Measurements from ENCODE around the gene IL12A.

Gene IL12A

DNA sequence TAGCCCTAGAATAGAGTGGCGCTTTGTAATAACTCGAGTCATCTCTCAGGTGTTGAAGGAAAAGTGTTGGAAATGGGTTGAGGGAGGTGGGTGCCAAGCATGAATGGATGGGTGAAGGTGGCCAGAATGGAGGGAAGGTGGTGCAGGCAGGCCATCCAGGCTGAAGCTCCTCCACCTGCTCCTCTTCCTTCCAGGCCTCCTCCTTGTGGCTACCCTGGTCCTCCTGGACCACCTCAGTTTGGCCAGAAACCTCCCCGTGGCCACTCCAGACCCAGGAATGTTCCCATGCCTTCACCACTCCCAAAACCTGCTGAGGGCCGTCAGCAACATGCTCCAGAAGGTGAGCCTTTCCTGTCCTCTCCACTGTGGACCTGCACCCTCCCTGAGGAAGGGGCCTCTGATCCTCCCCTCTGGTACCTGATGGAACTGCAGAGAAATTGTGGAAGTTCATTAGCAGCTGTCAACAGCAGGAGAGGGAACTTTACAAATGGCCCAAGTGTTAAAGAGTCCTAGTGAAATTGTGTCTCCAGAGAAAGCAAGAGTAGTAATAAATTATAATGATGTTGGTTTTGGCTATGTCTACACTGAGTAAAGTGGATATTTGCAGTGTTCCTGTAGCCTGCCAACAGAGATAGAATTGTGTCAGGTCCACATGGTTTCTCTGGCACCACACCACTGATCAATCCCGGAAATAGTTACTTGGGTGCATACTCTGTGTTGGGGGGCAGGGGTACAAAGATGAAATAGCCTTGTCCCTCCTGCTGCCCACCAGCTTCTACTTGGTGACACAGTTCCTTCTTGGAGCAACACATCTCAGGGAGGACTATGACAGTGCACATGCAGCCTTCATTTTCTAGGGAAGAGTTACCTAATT, 1.6 kb downstream of the IL12A start:
- DNase-seq: no peak

DNA sequence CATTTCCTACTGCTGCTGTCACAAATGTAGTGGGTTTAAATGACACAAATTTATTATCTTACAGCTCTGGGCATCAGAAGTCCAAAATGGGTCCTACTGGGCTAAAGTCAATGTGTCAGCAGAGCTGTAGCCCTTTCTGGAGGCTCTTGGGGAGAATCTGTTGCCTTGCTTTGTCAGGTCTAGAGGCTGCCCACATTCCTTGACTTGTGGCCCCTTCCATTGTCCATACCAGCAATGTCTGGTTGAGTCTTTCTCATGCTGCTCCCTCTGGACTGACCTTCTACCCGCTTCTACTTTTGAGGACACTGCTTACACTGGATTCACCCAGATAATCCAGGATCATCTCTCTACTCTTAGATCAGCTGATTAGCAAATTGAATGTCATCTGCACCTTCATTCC, 3.0 kb downstream of the IL12A start:
- DNase-seq: no peak

DNA sequence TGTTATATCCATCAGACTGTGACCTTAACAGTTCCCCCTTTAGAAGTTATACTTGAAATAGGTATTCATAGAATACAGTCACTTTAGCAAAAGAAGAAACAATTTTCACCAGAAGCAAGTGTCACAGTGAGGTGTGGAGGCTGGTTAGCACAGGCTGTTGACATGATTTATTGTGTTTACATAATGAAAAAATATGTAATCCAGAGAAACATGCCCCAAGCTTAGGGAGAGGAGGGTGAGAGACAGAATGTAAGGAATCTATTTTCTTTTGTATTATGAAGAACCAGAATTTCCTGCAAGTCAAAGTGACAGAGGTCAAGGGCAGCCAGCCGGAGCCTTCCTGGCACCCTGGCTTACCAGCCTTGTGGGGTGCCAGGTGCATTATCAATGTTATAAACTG, 4.0 kb downstream of the IL12A start:
- no peak for DNase-seq

DNA sequence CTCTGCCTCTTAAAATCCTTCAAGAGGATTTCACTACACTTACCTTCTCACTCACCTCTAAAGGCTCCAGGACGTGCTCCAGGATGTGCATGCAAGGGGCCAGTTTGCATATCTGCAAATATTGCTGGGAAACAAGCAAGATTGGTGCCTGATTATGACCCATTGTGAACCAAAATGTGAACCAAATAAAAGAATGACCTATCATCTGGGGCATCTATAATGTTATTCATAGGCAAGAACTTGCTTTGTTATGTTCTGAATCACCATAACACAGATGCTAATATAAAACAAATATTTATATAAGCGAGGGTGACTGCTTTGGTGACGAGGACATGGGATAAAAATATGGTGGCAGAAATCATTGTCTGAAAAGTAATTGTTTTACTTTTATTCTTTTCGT, 5.5 kb downstream of the IL12A start:
- no peak for DNase-seq

DNA sequence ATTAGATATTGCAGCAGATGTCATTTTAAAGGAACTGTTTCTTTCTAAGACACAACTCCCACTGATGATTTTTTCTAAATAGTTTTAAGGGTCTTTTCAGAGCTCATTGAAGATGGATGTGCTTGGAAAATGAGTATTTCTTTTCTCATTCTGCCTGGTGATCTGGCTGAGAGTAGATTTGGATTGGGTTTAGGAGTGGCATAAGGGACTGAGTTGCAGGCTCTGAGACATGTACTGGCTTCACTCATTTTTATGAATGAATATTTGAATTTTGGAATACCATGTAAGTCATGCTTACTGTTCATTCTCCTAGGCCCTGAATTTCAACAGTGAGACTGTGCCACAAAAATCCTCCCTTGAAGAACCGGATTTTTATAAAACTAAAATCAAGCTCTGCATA, 6.5 kb downstream of the IL12A start:
- DNase-seq: no peak

DNA sequence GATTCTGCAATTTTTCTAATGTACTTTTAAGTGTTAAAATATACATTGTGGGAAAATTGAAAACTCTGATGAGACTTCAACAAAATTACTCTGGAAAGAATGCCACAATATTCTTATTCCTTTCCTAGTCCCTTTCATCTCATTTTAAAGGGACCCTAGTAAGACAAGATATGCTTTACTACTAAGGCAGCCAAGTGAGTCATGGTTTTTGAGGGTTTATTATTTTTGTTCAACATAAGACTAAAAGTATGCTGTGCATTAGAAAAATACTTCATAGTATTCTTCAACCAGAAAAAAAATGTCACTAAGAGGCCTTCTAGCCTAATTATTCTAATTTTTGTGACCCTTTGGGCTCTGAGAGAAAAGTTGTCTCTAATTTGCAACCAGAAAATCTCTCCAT, 7.4 kb downstream of the IL12A start:
- DNase-seq: no peak

DNA sequence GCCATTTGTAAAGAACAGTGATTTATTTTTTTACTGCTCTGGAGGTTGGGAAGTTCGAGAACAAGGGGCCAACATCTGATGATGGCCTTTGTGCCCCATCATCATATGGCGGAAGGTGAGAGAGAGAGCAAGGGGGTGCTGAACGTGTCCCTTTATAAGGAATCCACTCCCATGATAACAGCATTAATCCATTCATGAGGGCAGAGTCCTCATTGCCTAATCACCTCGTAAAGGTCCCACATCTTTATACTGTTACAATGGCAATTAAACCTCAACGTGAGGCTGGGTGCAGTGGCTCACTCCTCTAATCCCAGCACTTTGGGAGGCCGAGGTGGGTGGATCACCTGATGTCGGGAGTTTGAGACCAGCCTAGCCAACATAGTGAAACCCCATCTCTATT, 8.3 kb downstream of the IL12A start:
- DNase-seq: no peak

DNA sequence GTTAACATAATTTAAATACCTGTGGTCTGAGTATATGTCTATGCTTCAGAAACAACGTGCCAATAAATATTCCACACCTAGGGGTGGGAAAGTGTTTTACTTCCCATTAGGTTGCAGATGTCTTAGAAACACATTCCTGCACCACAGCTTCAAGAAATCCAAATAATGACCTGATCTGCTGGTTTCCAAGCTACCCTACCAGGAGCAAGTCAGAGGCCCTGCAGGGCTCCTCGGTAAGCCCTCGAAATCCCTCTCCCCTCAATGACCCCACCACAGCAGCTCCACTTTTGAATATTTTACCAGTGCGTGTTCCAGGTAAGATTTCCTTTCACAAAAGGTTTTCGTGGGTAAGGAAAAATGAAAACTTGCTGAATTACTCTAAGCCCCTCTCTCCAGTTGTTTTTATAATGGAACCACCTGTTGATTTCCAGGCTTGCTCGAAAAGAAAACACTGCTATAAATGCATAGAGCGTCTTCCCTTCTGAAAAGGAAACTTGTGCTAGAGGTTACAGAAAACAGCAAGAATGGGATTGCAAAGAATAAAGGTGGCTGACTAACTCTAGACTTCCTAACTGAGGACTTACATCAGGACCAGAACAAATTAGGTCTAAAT, 12.6 kb downstream of the IL12A start:
- DNase-seq: no peak

DNA sequence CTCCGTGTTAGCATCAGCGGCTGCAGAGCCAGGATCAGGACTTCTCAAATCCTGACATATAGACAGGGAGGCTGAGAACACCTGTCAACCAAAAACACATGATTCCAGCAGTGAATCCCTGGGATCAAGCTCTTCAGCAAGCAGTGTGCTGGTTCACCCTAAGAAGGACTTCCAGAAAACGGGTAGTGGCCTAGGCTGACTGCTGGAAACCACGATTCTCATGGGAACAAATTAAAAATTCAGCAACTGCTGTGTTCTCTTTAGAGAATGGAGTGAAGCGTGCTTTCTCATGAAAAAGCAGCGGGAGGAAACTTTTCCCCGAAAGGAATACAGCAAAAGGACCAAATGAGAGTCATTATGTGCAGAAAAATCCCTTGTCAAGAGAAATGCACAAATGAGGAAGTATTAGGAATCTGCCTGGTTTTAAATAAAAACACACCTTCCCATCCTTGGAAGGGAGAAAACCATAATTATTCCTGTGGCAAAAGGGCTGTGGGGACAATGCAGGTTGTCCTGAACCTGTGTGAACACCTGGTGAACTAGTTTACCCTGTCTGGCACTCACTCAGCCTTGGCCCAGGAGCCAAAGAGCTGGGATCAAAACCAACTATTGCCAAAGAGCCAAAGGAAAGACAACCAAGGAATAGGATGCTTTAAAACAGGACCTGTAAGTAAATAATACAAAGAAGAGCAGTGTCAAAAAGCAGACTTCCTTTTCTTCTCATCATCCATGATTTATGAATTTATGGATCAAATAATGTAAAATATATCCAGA, 13.4 kb downstream of the IL12A start:
- peak in 5 of 58 donors; percentile 2 to 33 (median 6) for DNase-seq

DNA sequence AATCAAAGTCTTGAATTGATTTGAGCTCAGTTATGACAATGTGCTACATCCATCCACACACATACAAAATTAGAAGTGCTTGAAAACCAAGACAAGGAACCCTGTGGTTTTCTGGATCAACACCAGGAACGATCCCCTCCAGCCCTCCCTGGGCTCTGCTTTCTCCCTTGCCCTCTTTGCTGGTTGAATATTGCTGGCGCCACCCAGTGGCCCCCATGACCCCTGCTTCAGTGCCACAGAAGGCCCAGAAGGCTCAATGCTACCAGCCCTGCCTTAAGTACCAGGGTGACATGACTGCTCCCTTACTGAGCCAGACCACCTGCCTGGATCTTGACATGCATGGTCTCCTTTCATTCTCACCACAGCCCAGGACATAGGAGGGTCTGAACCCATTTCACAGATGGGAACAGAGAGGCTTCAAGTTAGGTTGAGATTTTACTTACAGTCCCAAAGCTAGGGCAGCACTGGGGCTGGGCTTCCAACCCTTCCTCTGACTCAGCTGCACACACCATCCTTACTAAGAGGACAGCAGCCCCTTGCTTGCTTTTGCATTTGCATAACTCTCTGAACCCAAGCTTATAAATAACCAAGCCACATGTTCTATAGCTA, 15.0 kb downstream of the IL12A start:
- peak in 49 of 58 donors; percentile 7 to 74 (median 43) for DNase-seq

DNA sequence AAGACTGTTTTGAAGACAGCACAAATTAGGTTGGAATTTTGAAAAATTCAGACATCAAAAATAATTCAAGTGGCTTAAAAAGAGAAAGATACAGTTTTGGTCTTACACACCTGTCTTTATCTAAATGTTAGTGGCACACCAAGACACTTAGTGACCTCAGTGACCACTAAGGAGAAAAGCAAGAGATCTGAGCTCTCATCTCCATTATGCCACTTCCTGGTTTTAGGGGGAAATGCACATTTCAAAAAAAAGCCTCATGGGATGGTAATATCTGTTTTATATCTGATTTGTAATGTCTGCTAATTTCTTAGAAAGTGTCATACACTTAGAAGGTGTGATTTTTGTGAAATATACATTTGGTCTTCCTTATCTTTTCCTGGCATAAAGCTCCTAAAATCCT, 16.4 kb downstream of the IL12A start:
- DNase-seq: no peak

DNA sequence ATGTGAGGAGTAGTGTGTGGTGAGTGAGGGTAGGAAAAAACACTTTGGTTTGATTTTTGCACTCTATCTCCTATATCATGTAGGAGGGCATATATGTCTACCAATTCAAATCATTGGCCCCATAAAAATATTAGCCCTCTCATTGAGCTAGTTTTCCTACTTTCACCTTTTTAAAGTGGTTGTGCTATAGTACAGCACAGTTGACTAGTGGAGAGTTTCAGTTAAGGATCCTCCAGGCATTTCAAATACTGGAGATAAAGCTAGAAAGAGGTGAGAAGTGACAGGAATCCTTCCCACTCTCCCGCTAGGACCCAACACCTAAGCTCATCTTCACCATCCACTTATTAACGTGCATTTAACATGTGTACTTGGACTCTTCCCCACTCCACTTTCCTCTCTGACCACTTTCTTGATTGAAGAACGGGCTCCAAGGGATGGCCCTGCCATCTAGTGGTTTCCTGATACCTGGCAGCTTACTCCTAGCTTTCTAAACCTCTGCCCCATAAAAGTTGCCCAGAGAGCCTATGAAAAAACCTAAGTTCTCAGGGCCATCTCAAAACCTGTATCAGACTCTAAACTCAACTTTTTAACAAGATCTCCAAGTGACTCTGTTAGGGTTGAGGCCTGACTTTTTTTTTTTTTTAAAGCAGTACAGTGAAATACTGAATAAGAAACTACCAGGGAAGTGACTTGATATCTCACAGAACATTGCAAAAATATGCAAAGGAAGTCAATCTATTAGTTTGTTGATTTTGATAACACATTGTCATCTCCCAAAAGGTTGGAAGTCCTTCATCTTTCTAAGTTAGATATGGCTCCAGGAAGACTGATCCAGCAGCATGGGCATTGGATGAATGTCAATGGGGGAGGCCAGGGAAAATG, 17.9 kb downstream of the IL12A start:
- DNase-seq: peak in 42 of 58 donors; percentile 4 to 71 (median 32)

DNA sequence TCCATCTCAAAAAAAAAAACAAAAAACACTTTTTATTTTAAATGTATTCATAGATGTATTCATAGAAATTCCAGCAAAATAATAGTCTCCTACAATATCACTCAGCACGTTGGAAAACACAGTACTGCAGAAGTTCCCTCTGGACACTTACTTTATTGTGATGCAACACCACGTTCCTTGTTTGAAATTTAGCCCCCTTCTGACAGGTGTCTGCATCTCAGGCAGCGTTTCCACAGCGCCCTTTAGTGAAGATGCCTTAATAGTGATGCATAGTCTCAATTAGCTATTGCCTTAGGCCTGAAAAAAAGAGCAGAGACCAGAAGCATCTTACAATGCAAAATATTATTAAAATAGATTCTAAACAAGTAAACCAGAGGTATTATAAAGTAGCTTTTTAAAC, 20.3 kb downstream of the IL12A start:
- DNase-seq: no peak

DNA sequence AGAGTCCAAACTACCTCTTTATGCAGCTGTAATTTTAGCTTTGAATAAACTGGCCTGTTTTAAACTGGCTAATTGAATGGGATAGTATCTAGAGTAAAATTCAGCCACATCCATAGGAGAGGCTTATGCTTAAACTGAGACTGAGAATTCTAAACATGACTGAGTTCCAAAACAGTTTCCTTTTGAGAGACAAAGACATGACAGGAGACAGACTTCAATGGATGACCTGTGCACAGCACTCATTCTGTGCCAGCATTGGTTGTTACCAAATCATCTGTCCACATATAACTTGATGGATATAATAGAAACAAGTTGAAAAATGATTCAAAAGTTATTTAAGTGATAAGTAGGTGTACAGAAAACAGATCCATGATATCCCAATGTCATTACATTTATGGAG, 20.9 kb downstream of the IL12A start:
- DNase-seq: no peak

DNA sequence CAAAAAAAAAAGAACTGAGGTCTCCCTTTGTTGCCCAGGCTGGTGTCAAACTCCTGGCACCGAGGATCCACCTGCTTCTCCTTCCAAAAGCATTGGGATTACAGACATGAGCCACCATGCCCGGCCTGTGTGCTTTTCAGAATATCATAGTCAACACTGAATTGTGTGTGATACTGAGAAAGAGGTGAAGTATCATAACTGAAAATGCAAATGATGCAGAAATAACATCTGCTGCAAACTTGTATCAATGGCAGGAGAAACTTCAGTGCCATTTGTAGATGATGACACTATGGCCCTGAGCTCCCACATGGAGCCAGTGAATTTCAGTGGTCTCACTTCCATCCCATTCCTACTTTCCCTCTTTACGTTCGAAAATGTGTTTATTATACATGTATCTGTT, 21.9 kb downstream of the IL12A start:
- no peak for DNase-seq

DNA sequence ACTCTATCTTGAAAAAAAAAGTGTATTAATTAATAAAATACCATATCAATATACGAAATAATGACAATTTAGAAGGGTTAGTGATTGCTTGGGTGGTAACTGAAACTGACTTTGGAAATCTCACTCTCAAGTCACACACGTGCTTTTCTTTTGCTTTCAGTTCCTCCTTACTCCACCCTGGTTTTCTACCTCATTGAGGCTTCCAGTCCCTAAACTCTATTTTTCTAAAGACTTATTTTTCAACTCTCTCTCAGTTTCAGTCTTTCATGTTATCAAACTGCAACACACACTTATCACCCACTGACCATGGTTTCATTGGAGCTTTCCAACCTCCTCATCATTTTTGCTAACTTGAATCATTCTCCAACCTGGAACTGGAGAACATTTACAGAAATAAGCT, 23.5 kb downstream of the IL12A start:
- DNase-seq: no peak

DNA sequence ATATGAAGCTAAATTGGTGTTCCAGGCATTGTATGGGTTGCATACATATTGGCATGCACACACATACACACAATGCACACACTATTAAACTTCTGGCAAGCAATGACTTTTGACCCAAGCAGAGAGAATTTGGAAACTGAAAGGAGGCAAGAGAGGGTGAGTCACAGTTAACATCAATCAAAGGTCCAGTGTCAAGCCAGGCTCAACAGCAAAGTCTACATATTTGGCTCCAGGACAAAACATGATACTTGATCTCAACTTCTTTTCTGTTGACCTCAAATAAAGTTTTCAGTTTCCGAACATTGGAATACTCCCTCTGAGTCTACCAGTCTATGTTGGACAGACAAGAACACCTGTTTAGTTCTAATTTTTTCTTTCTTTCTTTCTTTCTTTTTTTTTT, 28.3 kb downstream of the IL12A start:
- no peak for DNase-seq

DNA sequence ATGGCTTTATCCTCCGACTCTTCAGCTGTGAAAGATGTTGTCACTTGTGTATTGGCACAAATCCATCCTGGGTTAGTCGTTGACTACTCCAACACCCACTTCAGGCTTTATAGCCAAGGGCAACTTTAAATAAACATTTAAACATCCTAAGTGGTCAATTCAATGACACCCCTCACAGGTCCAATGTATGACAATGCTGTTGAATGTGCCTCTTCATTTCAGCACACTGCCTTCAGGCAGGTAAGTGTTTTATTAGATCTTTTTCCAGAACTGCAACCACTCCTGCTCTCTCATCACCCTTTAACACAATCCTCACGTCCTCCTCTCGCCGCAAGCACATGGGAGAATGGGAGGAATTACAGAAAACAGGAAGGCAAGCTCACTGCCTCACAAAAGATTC, 30.3 kb downstream of the IL12A start:
- DNase-seq: no peak

DNA sequence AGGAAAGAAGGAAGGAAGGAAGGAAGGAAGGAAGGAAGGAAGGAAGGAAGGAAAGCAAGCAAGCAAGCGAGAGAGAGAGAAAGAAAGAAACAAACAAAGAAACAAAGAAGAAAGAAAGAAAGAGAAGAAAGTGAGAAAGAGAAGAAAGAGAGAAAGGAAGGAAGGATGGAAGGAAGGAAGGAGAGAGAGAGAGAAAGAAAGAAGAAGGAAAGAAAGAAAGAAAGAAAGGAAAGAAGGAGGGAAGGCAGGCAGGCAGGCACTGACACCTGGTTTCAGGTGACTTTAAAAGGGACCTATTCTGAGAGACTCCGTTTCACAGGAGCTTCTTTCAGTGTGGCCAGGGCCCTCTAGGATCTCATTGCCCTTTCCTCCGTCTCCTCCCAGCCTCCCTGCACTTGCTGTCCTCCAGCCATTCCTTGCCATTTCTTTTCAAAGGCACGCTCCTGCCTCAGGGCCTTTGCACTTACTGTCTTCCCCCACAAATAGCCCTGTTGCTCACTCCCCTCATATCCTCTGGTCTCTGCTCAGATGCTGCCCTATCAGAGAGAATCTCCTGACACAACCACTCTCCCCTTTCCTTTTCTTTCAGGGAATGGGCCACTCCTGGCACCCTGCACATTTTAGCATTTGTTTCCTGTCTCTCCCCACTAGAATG, 31.5 kb downstream of the IL12A start:
- DNase-seq: no peak

DNA sequence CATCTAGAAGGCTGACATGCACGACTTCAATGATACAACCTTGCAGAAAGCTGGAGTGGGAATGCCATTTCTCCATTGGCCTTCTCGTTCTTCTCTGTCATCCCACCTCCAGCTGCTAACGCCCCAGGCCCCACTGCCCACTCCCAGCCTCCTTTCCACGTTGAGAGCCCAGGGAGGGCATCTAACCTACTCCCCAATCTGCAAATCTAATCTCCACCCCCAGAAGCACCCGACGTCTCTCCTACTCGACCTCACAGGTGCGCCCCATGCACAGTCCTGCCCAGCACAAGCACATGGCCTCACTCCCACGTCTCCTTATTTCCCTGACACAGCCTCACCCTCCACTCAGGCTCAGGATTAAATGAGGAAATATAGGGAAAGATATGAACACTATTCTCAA, 33.4 kb downstream of the IL12A start:
- DNase-seq: no peak
